Renal cortical epithelial cell (primary cell): ENCODE data around the gene PCSK7. TPM values are rescaled to one million over a fixed set of nuclear protein-coding genes. Genes with fewer than 3 reads are reported as not detected.
A peak's percentile ranks its signal among the peaks of the same experiment; 100 is the strongest.

Experiments used
- DNase-seq: peaks from one replicate; pipeline ENCODE4 v3.0.0-alpha.2; 2011; ENCODE audit warnings: low read depth
- total RNA-seq: library from RNA; depleted of rRNA; stranded (reverse); fragments of >200 nt; gene quantifications from 2 replicates; pipeline ENCODE4 v1.2.3, GENCODE V29; 2014

The PCSK7 gene
- total RNA-seq, 1 donor from 2014 or later, result 74.3 TPM

- DNase-seq, result peak; percentile 53
Observed at GRCh38 chr11:117199053-117199915, 32.6 kb downstream of the PCSK7 start, which contains the start of gene TAGLN. Gene TAGLN, plus strand, starts transcription at chr11:117199370. Its CDS starts 3,644 bp downstream, at chr11:117203014.

- DNase-seq, result no peak
Observed at GRCh38 chr11:117198613-117199012, 33.3 kb downstream of the PCSK7 start.

DNA sequence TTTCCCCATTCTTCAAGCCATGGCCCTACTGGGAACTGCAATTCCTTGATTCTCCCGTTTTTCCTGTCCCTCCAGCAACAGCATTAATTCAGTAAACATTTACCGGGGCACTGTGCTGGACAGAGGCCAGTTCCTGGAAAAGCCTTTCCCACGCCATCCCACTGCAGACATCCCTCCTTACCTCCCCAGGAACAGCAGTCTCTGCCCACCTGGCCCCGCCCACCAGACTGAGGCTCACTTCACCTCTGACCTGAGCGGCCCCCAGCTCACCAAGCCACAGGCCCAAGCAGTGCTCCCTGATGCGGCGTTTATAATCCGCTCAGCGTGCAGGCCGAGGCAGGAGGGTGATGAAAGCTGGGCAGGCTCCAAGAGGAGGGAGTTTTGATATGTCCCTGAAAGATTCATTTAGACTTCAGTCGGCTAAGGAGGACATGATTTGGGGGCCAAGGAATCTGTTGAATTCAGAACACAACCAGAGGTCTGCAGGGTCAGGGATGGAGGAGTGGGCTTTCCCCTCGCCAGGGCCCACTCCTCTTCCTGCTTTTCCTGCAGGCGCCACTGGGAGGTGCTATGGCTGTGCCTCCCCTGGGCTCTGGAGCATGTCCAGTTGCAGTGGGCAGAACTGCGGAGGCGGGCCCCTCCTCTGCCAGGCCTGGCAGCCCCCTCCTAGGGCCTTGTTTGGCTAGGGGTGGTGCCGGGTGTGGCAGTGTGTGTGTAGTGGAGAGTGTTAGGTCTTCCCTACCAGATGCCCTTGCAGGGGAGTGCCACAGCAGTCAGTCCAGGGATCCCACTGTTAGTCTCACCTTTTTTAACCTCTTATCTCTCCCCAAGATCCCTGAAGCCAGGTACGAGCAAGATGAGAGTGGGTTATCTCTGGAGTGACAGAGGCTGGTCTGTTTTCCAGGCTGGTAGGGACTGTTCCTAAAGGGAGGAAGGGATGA lies 34.1 kb downstream of the PCSK7 start:
- no peak for DNase-seq

GRCh38 chr11:117197006-117197405 lies 34.9 kb downstream of the PCSK7 start:
- DNase-seq, result no peak

- no peak for DNase-seq
Observed at GRCh38 chr11:117195761-117196160, 36.1 kb downstream of the PCSK7 start.

- no peak for DNase-seq
Observed at GRCh38 chr11:117195258-117195657, 36.6 kb downstream of the PCSK7 start.

GRCh38 chr11:117194267-117194666 lies 37.6 kb downstream of the PCSK7 start:
- DNase-seq, result no peak

DNA sequence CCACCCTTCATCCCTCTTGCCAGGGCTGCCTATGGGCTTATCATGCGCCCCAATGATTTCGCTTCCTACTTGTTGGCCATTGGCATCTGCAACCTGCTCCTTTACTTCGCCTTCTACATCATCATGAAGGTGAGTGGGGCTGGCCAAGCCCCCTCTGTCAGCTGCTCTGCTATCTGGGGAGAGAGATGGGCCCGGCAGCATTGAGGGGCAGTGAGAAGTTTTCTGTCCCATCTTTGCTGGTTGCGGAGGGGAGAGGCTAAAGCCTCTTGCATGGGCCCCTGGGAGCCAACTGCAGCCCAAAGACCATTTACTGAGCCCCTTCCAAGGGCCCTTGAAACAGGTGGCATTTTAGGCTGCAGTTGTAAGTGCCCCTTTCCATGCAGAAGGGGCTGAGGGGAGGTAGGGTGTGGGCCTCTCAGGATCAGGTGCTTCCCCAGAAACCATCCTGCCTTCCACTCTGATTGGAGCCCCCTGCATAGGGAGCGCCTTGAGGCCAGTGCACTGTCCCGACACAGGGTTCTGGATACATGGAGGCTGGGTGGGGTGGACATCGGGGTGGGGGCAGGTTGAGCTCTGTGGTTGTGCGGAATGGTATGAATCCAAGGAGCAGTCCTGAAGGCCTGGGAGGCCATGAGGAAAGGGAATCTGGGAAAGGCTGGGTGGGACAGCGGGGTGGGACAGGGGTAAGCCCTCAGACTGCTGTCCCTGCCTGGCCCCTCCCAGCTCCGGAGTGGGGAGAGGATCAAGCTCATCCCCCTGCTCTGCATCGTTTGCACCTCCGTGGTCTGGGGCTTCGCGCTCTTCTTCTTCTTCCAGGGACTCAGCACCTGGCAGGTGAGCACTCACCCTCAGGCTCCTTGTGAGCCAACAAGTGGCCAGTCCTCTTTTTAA lies 38.5 kb downstream of the PCSK7 start:
- no peak for DNase-seq

- DNase-seq, result no peak
Observed at GRCh38 chr11:117192401-117192875, 39.4 kb downstream of the PCSK7 start.

GRCh38 chr11:117191680-117192400 lies 40.0 kb downstream of the PCSK7 start:
- no peak for DNase-seq

DNA sequence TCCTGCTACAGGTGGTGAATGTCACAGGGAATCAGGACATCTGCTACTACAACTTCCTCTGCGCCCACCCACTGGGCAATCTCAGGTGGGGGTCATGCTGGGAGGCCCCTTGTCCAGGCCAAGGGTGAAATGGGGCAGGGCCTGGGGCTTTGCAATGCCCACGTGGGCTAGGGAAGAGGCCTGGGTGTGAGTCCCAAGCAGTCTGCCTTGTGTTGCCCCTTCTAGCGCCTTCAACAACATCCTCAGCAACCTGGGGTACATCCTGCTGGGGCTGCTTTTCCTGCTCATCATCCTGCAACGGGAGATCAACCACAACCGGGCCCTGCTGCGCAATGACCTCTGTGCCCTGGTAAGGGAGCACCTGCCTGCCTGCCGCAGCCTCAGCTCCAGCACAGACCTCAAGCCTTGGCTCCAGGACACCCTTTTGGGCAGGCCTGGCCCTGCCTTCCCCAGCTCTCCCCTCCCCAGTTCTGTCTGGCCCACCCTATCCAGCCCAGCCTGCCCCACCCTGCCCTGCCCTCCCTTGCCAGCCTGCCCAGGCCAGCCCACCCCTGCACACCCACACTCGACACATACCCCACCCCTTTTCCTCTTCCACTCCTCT lies 41.8 kb downstream of the PCSK7 start:
- no peak for DNase-seq

DNA sequence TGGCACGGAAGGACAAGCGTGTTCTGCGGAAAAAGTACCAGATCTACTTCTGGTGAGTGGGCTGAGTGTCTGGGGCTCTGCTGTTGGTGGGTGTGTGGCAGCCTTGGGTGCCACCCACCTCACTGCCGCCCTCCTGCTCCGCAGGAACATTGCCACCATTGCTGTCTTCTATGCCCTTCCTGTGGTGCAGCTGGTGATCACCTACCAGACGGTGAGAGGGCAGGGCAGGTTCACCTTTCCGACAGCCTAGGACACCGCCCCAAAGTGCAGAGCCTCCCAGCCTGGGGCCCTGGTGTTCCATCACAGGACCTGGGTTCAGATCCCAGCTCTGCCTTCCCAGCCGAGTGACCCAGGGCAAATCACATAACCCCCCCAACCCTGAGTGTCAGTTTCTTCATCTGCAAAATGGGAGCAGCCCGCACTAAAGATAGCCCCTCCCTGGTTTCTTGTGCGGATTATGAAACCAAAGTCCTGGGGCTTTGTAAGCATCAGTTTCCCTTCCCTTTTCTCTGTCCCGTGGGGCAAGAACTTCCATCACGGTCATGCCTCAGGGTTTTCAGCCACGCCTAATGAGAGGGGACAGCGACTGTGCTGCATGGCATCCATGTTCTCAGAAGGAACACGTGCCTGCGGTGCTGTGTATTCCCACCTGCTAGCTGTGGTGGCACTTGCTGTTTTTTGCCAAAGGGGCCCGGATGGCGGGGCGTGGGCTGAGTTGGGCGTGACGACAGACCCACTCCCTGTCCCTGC lies 42.5 kb downstream of the PCSK7 start:
- DNase-seq, result no peak

- DNase-seq, result no peak
Observed at GRCh38 chr11:117188620-117189081, 43.2 kb downstream of the PCSK7 start.

GRCh38 chr11:117187799-117188481 lies 43.9 kb downstream of the PCSK7 start:
- DNase-seq, result no peak

- DNase-seq, result no peak
Observed at GRCh38 chr11:117187428-117187798, 44.5 kb downstream of the PCSK7 start.

GRCh38 chr11:117187007-117187406 lies 44.9 kb downstream of the PCSK7 start:
- DNase-seq, result no peak

DNA sequence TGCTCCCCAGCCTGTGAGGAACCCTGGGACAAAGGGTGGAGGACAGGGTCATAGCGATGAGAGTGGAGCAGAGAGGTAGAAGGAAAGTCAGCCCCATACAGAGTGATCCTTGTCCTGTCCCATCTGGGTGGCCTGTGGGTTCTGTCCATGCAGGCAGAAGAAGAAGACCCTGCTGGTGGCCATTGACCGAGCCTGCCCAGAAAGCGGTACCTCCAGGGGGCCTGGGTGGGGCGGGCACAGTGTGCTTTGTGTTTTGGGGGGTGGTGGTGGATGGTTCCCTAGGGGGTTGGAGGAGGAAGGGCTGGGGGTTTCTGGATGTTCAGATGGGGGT lies 45.5 kb downstream of the PCSK7 start:
- no peak for DNase-seq

DNA sequence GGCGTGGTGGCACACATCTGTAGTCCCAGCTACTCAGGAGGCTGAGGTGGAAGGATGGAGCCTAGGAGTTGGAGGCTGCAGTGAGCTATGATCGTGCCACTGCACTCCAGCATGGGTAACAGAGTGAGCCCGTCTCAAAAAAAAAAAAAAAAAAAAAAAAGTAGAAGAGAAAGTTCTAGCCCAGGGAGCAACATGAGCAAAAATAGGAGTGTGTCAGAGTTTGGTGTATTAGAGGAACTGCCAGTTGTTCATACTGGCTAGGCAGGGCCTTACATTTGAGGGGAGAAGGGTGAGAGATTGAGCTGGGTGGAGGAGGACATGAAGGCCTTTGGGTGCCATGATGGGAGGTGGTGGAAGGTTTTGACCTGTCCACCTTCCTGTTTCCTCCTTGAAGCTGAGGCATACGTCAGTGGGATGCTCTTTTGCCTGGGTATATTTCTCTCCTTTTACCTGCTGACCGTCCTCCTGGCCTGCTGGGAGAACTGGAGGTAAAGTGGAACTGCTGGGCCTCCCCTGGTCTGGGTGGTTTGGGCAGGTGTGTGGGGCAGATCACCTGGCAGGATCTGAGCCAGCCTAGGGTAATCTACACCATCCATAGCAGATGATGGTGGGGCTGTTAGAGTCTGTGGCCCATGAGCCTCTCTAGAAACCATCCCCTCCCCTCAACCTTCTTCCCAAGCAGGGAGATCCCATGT lies 46.0 kb downstream of the PCSK7 start:
- DNase-seq, result no peak
